GM18507 (cell line): ENCODE data around the gene BANK1.

Experiments
- DNase-seq: peaks from one replicate; pipeline ENCODE4 v3.0.0; 2011; ENCODE audit warnings: low read depth; ENCODE audit not compliant: insufficient read length; ENCODE audit errors: extremely low spot score
- FAIRE-seq: peaks from 2 replicates; lab custom pipeline; 2011; peaks lifted over from hg19 to GRCh38; lab: Jason Lieb, UNC

Gene BANK1

GRCh38 chr4:101987623-101988243 lies 197.2 kb downstream of the BANK1 start:
- FAIRE-seq (peak; percentile 70), DNase-seq (no peak)

GRCh38 chr4:101989551-101989950 lies 199.0 kb downstream of the BANK1 start:
- DNase-seq (no peak), FAIRE-seq (no peak)

GRCh38 chr4:101992446-101992845 lies 201.9 kb downstream of the BANK1 start:
- DNase-seq (no peak), FAIRE-seq (no peak)

GRCh38 chr4:101993002-101993841 lies 202.7 kb downstream of the BANK1 start:
- peak; percentile 18 for FAIRE-seq

GRCh38 chr4:101993842-101994775 lies 203.6 kb downstream of the BANK1 start:
- DNase-seq = no peak
- FAIRE-seq = no peak

More at GRCh38 chr4:101993002-101993841, 202.7 kb downstream of the BANK1 start:
- DNase-seq = no peak

- no peak for FAIRE-seq
- no peak for DNase-seq
Observed at GRCh38 chr4:102007959-102008425, 217.5 kb downstream of the BANK1 start.

- DNase-seq (no peak), FAIRE-seq (no peak)
Observed at GRCh38 chr4:102008711-102009110, 218.2 kb downstream of the BANK1 start.

GRCh38 chr4:102022343-102022742 lies 231.8 kb downstream of the BANK1 start:
- DNase-seq (no peak), FAIRE-seq (no peak)

GRCh38 chr4:102027961-102028360 lies 237.4 kb downstream of the BANK1 start:
- no peak for DNase-seq
- FAIRE-seq = no peak

GRCh38 chr4:102031406-102031805 lies 240.9 kb downstream of the BANK1 start:
- no peak for DNase-seq
- no peak for FAIRE-seq

- no peak for DNase-seq
- no peak for FAIRE-seq
Observed at GRCh38 chr4:102036016-102036415, 245.5 kb downstream of the BANK1 start.

GRCh38 chr4:102036619-102037376 lies 246.3 kb downstream of the BANK1 start:
- DNase-seq (no peak), FAIRE-seq (no peak)

- no peak for DNase-seq
- no peak for FAIRE-seq
Observed at GRCh38 chr4:102037566-102037965, 247.0 kb downstream of the BANK1 start.

- DNase-seq = no peak
- no peak for FAIRE-seq
Observed at GRCh38 chr4:102042871-102043802, 252.6 kb downstream of the BANK1 start.

GRCh38 chr4:102047616-102048015 lies 257.1 kb downstream of the BANK1 start:
- FAIRE-seq = no peak
- DNase-seq = no peak

- FAIRE-seq (no peak), DNase-seq (no peak)
Observed at GRCh38 chr4:102055805-102056204, 265.3 kb downstream of the BANK1 start.

GRCh38 chr4:102057122-102057521 lies 266.6 kb downstream of the BANK1 start:
- FAIRE-seq = no peak

GRCh38 chr4:102061133-102061532 lies 270.6 kb downstream of the BANK1 start:
- DNase-seq (no peak), FAIRE-seq (no peak)

More at GRCh38 chr4:102057122-102057521, 266.6 kb downstream of the BANK1 start:
- no peak for DNase-seq
